Trophoblast cell (in vitro differentiated cells and primary cell): Measurements from ENCODE around the gene FSD2.
A peak's percentile ranks its signal among the peaks of the same experiment; 100 is the strongest.

Experiments used
- DNase-seq, 2 donors: peaks; one replicate each; pipeline ENCODE4 v3.0.0-alpha.2; 2016
- H2AFZ ChIP-seq: 2 replicates; pipeline ENCODE4 v1.6.1; 2013; ENCODE audit warnings: low read length, moderate library complexity, mild to moderate bottlenecking; ENCODE audit not compliant: insufficient read depth, poor library complexity
- H2AK5ac ChIP-seq: 2 replicates; pipeline ENCODE4 v1.6.1; 2013; ENCODE audit warnings: mild to moderate bottlenecking, low read length
- H2BK120ac ChIP-seq: 2 replicates; pipeline ENCODE4 v1.6.1; 2013; ENCODE audit warnings: low read length, mild to moderate bottlenecking, moderate library complexity; ENCODE audit not compliant: insufficient read depth, poor library complexity
- H2BK12ac ChIP-seq: 2 replicates; pipeline ENCODE4 v1.6.1; 2013; ENCODE audit warnings: mild to moderate bottlenecking, low read length, moderate library complexity
- H2BK5ac ChIP-seq: 2 replicates; pipeline ENCODE4 v1.6.1; 2013; ENCODE audit warnings: low read length, low read depth, moderate library complexity, mild to moderate bottlenecking; ENCODE audit not compliant: poor library complexity
- H3K14ac ChIP-seq: 2 replicates; pipeline ENCODE4 v1.6.1; 2013; ENCODE audit warnings: mild to moderate bottlenecking, low read length
- H3K18ac ChIP-seq: 2 replicates; pipeline ENCODE4 v1.6.1; 2013; ENCODE audit warnings: mild to moderate bottlenecking, low read length
- H3K23ac ChIP-seq: 2 replicates; pipeline ENCODE4 v1.6.1; 2013; ENCODE audit warnings: low read length
- H3K27ac ChIP-seq: 2 replicates; pipeline ENCODE4 v1.5.1; 2013; ENCODE audit warnings: low read depth, mild to moderate bottlenecking, inconsistent platforms, low read length, moderate library complexity
- H3K27me3 ChIP-seq: 2 replicates; pipeline ENCODE4 v1.6.1; 2013; ENCODE audit warnings: inconsistent platforms, mild to moderate bottlenecking, low read length, moderate library complexity; ENCODE audit not compliant: insufficient read depth
- H3K36me3 ChIP-seq, 2 experiments: 1 replicate in 1 of 2; 2 replicates in 1 of 2; pipeline ENCODE4 v1.6.1; 2013; ENCODE audit warnings: low read length in 2 of 2, mild to moderate bottlenecking in 2 of 2, moderate library complexity in 1 of 2; ENCODE audit not compliant: insufficient read depth in 2 of 2, control insufficient read depth in 1 of 2
- H3K4ac ChIP-seq: 2 replicates; pipeline ENCODE4 v1.6.1; 2013; ENCODE audit warnings: low read depth, mild to moderate bottlenecking, low read length, moderate library complexity
- H3K4me1 ChIP-seq, 2 experiments: 1 replicate in 1 of 2; 2 replicates in 1 of 2; pipeline ENCODE4 v1.6.1; 2013; ENCODE audit warnings: low read length in 2 of 2, mild to moderate bottlenecking in 2 of 2, moderate library complexity in 1 of 2; ENCODE audit not compliant: insufficient read depth in 2 of 2, control insufficient read depth in 1 of 2
- H3K4me2 ChIP-seq: 2 replicates; pipeline ENCODE4 v1.6.1; 2013; ENCODE audit warnings: inconsistent platforms, mild to moderate bottlenecking, low read length, moderate library complexity
- H3K4me3 ChIP-seq: 2 replicates; pipeline ENCODE4 v1.5.1; 2013; ENCODE audit warnings: mild to moderate bottlenecking, low read depth, low read length, inconsistent platforms
- H3K79me1 ChIP-seq: one replicate; pipeline ENCODE4 v1.6.1; 2013; ENCODE audit warnings: low read length
- H3K79me2 ChIP-seq: 2 replicates; pipeline ENCODE4 v1.6.1; 2013; ENCODE audit warnings: low read length, mild to moderate bottlenecking; ENCODE audit not compliant: control insufficient read depth, insufficient read depth, poor library complexity
- H3K9ac ChIP-seq: 2 replicates; pipeline ENCODE4 v1.6.1; 2013; ENCODE audit warnings: mild to moderate bottlenecking, low read length
- H3K9me3 ChIP-seq: 2 replicates; pipeline ENCODE4 v1.6.1; 2013; ENCODE audit warnings: low read depth, mild to moderate bottlenecking, control low read depth, inconsistent platforms, low read length; ENCODE audit not compliant: insufficient read depth
- H4K12ac ChIP-seq: 2 replicates; pipeline ENCODE4 v1.6.1; 2013; ENCODE audit warnings: low read depth, mild to moderate bottlenecking, low read length, moderate library complexity
- H4K8ac ChIP-seq: 2 replicates; pipeline ENCODE4 v1.6.1; 2013; ENCODE audit warnings: low read depth, mild to moderate bottlenecking, low read length, moderate library complexity
- H4K91ac ChIP-seq: one replicate; pipeline ENCODE4 v1.6.1; 2013; ENCODE audit warnings: low read depth, mild to moderate bottlenecking, low read length, moderate library complexity
- WGBS: extraction: QIAGEN DNeasy Blood & Tissue Kit; methylation state at CpG from one replicate; pipeline ENCODE4 v1.1.7; 2013; ENCODE audit warnings: missing lambda C conversion rate; ENCODE audit not compliant: insufficient read length, insufficient coverage; ENCODE audit errors: extremely low coverage; 5-methylcytosine and 5-hydroxymethylcytosine counted together

FSD2 gene

DNA sequence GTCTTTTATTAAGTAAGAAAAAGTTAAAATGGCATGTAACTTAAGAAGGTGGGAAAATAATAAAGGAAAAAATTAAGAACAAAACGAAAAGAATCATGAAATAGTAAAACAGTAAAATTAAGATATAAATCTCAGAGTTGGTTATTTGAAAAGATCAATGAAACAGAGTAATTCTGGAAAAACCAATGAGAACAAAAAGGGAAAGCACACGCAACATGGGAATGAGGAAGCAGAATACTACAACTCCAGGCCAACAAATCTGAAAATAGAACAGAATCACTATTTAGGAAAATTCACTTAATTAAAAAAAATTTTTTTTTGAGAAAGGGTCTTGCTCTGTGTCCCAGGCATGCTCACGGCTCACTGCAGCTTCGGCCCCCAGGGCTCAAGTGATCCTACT is 34.3 kb upstream of the FSD2 start:
- Histone ChIP-seq H4K12ac (no peak overlapping the region), H3K4me3 (no peak overlapping the region), H3K9ac (no peak overlapping the region), H3K36me3 (peaks cover 12 to 20% of the 10 kb centered on the region in 2 experiments), H2BK12ac (no peak overlapping the region), H3K18ac (no peak overlapping the region), H3K14ac (no peak overlapping the region), H3K27ac (no peak overlapping the region), H2BK120ac (no peak overlapping the region), H3K4me2 (no peak overlapping the region), H3K4ac (no peak overlapping the region), H3K79me1 (no peaks in the 10 kb centered on the region), H2AFZ (no peak overlapping the region), H2AK5ac (no peak overlapping the region), H3K27me3 (no peaks in the 10 kb centered on the region), H4K8ac (no peak overlapping the region), H2BK5ac (no peak overlapping the region), H3K23ac (no peak overlapping the region), H3K9me3 (peaks cover 1% of the 10 kb centered on the region), H4K91ac (no peak overlapping the region), H3K79me2 (no peaks in the 10 kb centered on the region), H3K4me1 (no peaks in the 10 kb centered on the region)
- WGBS, result no CpG with 5 or more reads among the region's 4 CpGs
- no peak for DNase-seq

DNA sequence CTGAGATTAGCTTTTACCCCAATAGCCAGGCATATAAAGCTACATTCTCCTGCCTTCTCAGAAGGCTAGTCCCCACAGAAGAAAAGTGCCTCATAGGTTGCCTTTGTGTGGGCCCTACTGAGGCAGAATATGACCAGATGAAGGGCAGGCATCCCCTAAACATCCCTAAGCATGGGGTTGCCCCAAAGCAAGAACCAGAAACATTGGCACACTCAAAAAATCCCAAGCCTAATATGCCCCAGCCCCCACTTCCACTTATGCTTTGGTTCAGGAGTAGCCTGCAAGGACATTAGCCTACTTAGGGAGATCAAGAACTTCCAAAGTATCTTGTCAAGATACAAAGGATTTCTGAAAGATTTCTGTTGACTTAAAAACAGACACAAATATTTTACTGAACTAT is 33.3 kb upstream of the FSD2 start:
- no peak overlapping the region for H2AFZ ChIP-seq
- no peak overlapping the region for H2BK120ac ChIP-seq
- no peak overlapping the region for H3K14ac ChIP-seq
- H4K12ac ChIP-seq, result no peak overlapping the region
- no peak overlapping the region for H2AK5ac ChIP-seq
- no peak overlapping the region for H3K18ac ChIP-seq
- no peak for DNase-seq
- no peak overlapping the region for H4K8ac ChIP-seq
- no peaks in the 10 kb centered on the region for H3K79me2 ChIP-seq
- no peak overlapping the region for H3K4ac ChIP-seq
- H4K91ac ChIP-seq, result no peak overlapping the region
- H3K23ac ChIP-seq, result no peak overlapping the region
- H3K9ac ChIP-seq, result no peak overlapping the region
- H3K4me2 ChIP-seq, result no peak overlapping the region
- H3K79me1 ChIP-seq, result no peaks in the 10 kb centered on the region
- H3K27ac ChIP-seq, result no peak overlapping the region
- H3K4me3 ChIP-seq, result no peak overlapping the region
- H3K4me1 ChIP-seq, result no peaks in the 10 kb centered on the region
- H3K9me3 ChIP-seq, result peaks cover 1% of the 10 kb centered on the region
- H3K36me3 ChIP-seq, result peaks cover 15 to 25% of the 10 kb centered on the region in 2 experiments
- no peak overlapping the region for H2BK12ac ChIP-seq
- H2BK5ac ChIP-seq, result no peak overlapping the region
- H3K27me3 ChIP-seq, result no peaks in the 10 kb centered on the region

- H3K79me1 ChIP-seq, result no peaks in the 10 kb centered on the region
These were observed 32.3 kb upstream of the FSD2 start for GRCh38 chr15:82838096-82838735.

GRCh38 chr15:82835391-82835917 is 29.6 kb upstream of the FSD2 start:
- Histone ChIP-seq H4K91ac (no peak overlapping the region), H3K9me3 (no peaks in the 10 kb centered on the region), H3K9ac (peak overlapping the region; percentile 13), H3K79me2 (no peaks in the 10 kb centered on the region), H3K4me1 (no peaks in the 10 kb centered on the region), H3K18ac (no peak overlapping the region), H3K23ac (no peak overlapping the region), H2AFZ (no peak overlapping the region), H3K4me2 (no peak overlapping the region), H2BK12ac (no peak overlapping the region), H3K4me3 (peak overlapping the region; percentile 5), H4K12ac (no peak overlapping the region), H3K4ac (no peak overlapping the region), H4K8ac (no peak overlapping the region), H2AK5ac (no peak overlapping the region), H3K79me1 (no peaks in the 10 kb centered on the region), H3K27ac (no peak overlapping the region), H2BK120ac (no peak overlapping the region), H3K36me3 (peaks cover 30 to 43% of the 10 kb centered on the region in 2 experiments), H3K27me3 (no peaks in the 10 kb centered on the region), H2BK5ac (no peak overlapping the region), H3K14ac (no peak overlapping the region)
- no peak for DNase-seq
- no CpG with 5 or more reads among the region's 7 CpGs for WGBS

More at GRCh38 chr15:82838096-82838735, 32.3 kb upstream of the FSD2 start:
- Histone ChIP-seq H3K79me2 (no peaks in the 10 kb centered on the region), H3K9me3 (no peaks in the 10 kb centered on the region), H3K4me1 (no peaks in the 10 kb centered on the region), H2AK5ac (no peak overlapping the region), H3K4ac (no peak overlapping the region), H3K18ac (no peak overlapping the region), H2AFZ (no peak overlapping the region), H3K23ac (no peak overlapping the region), H2BK5ac (no peak overlapping the region), H3K36me3 (peaks cover 22 to 31% of the 10 kb centered on the region in 2 experiments), H2BK120ac (no peak overlapping the region), H3K4me2 (no peak overlapping the region), H4K8ac (no peak overlapping the region), H2BK12ac (no peak overlapping the region), H3K27ac (no peak overlapping the region), H3K14ac (no peak overlapping the region), H3K27me3 (no peaks in the 10 kb centered on the region), H3K4me3 (no peak overlapping the region), H4K91ac (no peak overlapping the region), H4K12ac (no peak overlapping the region), H3K9ac (no peak overlapping the region)
- no peak for DNase-seq
- whole genome bisulfite sequencing, result no CpG with 5 or more reads among the region's 14 CpGs
